ENCODE measurements around the gene PLA2G4E.

- TF ChIP-seq, protein P1, sequence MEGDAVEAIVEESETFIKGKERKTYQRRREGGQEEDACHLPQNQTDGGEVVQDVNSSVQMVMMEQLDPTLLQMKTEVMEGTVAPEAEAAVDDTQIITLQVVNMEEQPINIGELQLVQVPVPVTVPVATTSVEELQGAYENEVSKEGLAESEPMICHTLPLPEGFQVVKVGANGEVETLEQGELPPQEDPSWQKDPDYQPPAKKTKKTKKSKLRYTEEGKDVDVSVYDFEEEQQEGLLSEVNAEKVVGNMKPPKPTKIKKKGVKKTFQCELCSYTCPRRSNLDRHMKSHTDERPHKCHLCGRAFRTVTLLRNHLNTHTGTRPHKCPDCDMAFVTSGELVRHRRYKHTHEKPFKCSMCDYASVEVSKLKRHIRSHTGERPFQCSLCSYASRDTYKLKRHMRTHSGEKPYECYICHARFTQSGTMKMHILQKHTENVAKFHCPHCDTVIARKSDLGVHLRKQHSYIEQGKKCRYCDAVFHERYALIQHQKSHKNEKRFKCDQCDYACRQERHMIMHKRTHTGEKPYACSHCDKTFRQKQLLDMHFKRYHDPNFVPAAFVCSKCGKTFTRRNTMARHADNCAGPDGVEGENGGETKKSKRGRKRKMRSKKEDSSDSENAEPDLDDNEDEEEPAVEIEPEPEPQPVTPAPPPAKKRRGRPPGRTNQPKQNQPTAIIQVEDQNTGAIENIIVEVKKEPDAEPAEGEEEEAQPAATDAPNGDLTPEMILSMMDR (optimal IDR thresholded peaks at IDR 0.05 in 1 of 3, IDR thresholded peaks at IDR 0.05 in 1 of 3, conservative IDR thresholded peaks at IDR 0.05 in 1 of 3; ENCODE audit: extremely low read depth in 1 of 3, insufficient read depth in 2 of 3, low read length in 3 of 3): no peak
- no peak for TF ChIP-seq EZH2 (IDR thresholded peaks at IDR 0.05; ENCODE audit: low read length)
These were observed 53.2 kb downstream of the PLA2G4E start for GRCh38 chr15:41967506-41968206.

Measured in keratinocyte (primary cell).